T47D (cell line): ENCODE data around the gene ZNF500.
A peak's percentile ranks its signal among the peaks of the same experiment; 100 is the strongest.

Experiments
- DNase-seq, 2 experiments: peaks; one replicate each; pipeline versions ENCODE4 v3.0.0 to v3.0.0-alpha.2; 2011 to 2012; ENCODE audit warnings: low read depth in 1 of 2, low spot score in 1 of 2
- JUND ChIP-seq: IDR thresholded peaks from 2 replicates; pipeline ENCODE4 v1.6.1; 2012; ENCODE audit warnings: low read depth
- in situ Hi-C: cut with HindIII; loops from 2 replicates; pipeline ENCODE4 v1.10.0; 2016; ENCODE audit warnings: low sequenced_read_pairs, low pct_unique_long_range_greater_than_20kb

ZNF500 gene

GRCh38 chr16:4766875-4767628, at the start of gene ZNF500:
Gene ZNF500, minus strand, starts transcription at chr16:4767162. Its CDS starts 1,184 bp downstream, at chr16:4765978.
- peak; percentile 94 to 96 for DNase-seq
- in situ Hi-C loops = no loop called here
- no peak for TF ChIP-seq JUND

- TF ChIP-seq JUND = no peak
- in situ Hi-C loops = no loop called here
- DNase-seq = no peak
Observed at GRCh38 chr16:4814542-4815173, 47.7 kb upstream of the ZNF500 start.

GRCh38 chr16:4814046-4814445, 47.1 kb upstream of the ZNF500 start:
- no peak for TF ChIP-seq JUND
- no peak for DNase-seq
- in situ Hi-C loops = no loop called here

GRCh38 chr16:4813251-4814003, 46.5 kb upstream of the ZNF500 start:
- in situ Hi-C loops = no loop called here
- no peak for DNase-seq
- no peak for TF ChIP-seq JUND

- no peak for TF ChIP-seq JUND
- in situ Hi-C loops = no loop called here
- no peak for DNase-seq
Observed at GRCh38 chr16:4811773-4812172, 44.8 kb upstream of the ZNF500 start.

- no peak for TF ChIP-seq JUND
- DNase-seq = no peak
- in situ Hi-C loops = no loop called here
Observed at GRCh38 chr16:4811242-4811641, 44.3 kb upstream of the ZNF500 start.

GRCh38 chr16:4806280-4806679, 39.3 kb upstream of the ZNF500 start:
- in situ Hi-C loops = no loop called here
- no peak for TF ChIP-seq JUND
- no peak for DNase-seq

GRCh38 chr16:4805231-4805630, 38.3 kb upstream of the ZNF500 start:
- in situ Hi-C loops = no loop called here
- no peak for TF ChIP-seq JUND
- DNase-seq = no peak

GRCh38 chr16:4803898-4804762, 37.2 kb upstream of the ZNF500 start:
- no peak for DNase-seq
- no peak for TF ChIP-seq JUND
- in situ Hi-C loops = no loop called here

- TF ChIP-seq JUND = no peak
- in situ Hi-C loops = no loop called here
- no peak for DNase-seq
Observed at GRCh38 chr16:4803401-4803844, 36.5 kb upstream of the ZNF500 start.

- TF ChIP-seq JUND = no peak
- DNase-seq = peak; percentile 96
- in situ Hi-C loops = no loop called here
Observed at GRCh38 chr16:4802659-4803287, 35.8 kb upstream of the ZNF500 start.
